Activated CD4-positive, alpha-beta T cell treated with anti-CD3 and anti-CD28 coated beads for 36 hours (primary cell): ENCODE data around the gene IL31RA. TPM values are rescaled to one million over a fixed set of nuclear protein-coding genes. Genes with fewer than 3 reads are reported as not detected.
"Not testable (repeated sequence)": the region's sequence is repeated elsewhere in the genome, so short reads cannot be mapped to it uniquely, and the experiment has no call there.

Experiments used
- ATAC-seq: fragments of 200-7000 bp; cut with Tn5 transposase; one replicate; pipeline ENCODE4 v1.10.0; 2021; ENCODE audit warnings: mild to moderate bottlenecking, moderate library complexity
- CTCF ChIA-PET: fragments of 350-600 bp; sonication (Branson Sonifier 250); formaldehyde crosslinking; loops from one replicate; lab custom pipeline; 2021; ENCODE audit warnings: antibody characterized with exemption; lab: Charles Lee
- POLR2A ChIA-PET: fragments of 350-600 bp; sonication (Branson Sonifier 250); formaldehyde crosslinking; loops from one replicate; lab custom pipeline; 2021; ENCODE audit warnings: antibody characterized with exemption, inconsistent platforms; lab: Charles Lee
- DNase-seq: peaks from one replicate; pipeline ENCODE4 v3.0.0-alpha.2; 2020
- H3K27ac Mint-ChIP-seq: one replicate; pipeline ENCODE4 v1.8.0; 2021; ENCODE audit warnings: mixed read lengths
- H3K27me3 Mint-ChIP-seq: one replicate; pipeline ENCODE4 v1.8.0; 2021; ENCODE audit warnings: mixed read lengths
- H3K36me3 Mint-ChIP-seq: one replicate; pipeline ENCODE4 v1.8.0; 2021; ENCODE audit warnings: low read depth, mixed read lengths
- H3K4me1 Mint-ChIP-seq: one replicate; pipeline ENCODE4 v1.8.0; 2021; ENCODE audit warnings: mixed read lengths
- H3K4me3 Mint-ChIP-seq: one replicate; pipeline ENCODE4 v1.8.0; 2021; ENCODE audit warnings: mild to moderate bottlenecking, moderate library complexity, mixed read lengths
- H3K9me3 Mint-ChIP-seq: one replicate; pipeline ENCODE4 v1.8.0; 2021; ENCODE audit warnings: low read depth, mixed read lengths
- intact Hi-C, 2 experiments: fragments of 100-400 bp; cut with DNase I in 1 of 2; cut with micrococcal nuclease in 1 of 2; formaldehyde crosslinking; loops; one replicate each; pipeline versions ENCODE4 v1.14.2 to v1.15.1; 2022 to 2024; cut with DNase I, micrococcal nuclease
- total RNA-seq, 2 experiments: library from RNA; stranded (reverse); gene quantifications; one replicate each; pipeline ENCODE4 v1.2.3, GENCODE V29; 2021

IL31RA gene
- total RNA-seq, 2 experiments from 2014 or later = not detected

- ATAC-seq = no peak
- H3K27me3 Mint-ChIP-seq = no peaks in the 10 kb centered on the region
- no peak overlapping the region for H3K4me3 Mint-ChIP-seq
- peak overlapping the region; percentile 14 for H3K27ac Mint-ChIP-seq
- ChIA-PET CTCF (interaction anchor here (0.5 to 6.8 kb wide), 19 partner anchors 9 to 332 kb away, joined by 3 to 97 read pairs (median 5); no protein-coding TSS in a partner anchor), POLR2A (interaction anchor here (0.7 kb wide), 1 partner anchor 334 kb away, joined by 3 read pairs; no protein-coding TSS in a partner anchor)
- peaks cover 13% of the 10 kb centered on the region for H3K4me1 Mint-ChIP-seq
- no peaks in the 10 kb centered on the region for H3K9me3 Mint-ChIP-seq
- intact Hi-C loops = loop anchor here (5.0 kb wide), 2 partner anchors 327 to 902 kb away; no protein-coding TSS in a partner anchor
- H3K36me3 Mint-ChIP-seq = peaks cover 20% of the 10 kb centered on the region
- DNase-seq = no peak
These were observed 84.2 kb downstream of the IL31RA start for GRCh38 chr5:55935371-55935770.

- H3K36me3 Mint-ChIP-seq = peaks cover 25% of the 10 kb centered on the region
- H3K4me1 Mint-ChIP-seq = peaks cover 16% of the 10 kb centered on the region
- DNase-seq = peak; percentile 91
- intact Hi-C loops = loop anchor here (1.0 to 5.0 kb wide), 5 partner anchors 27 to 901 kb away; no protein-coding TSS in a partner anchor
- peak; percentile 81 for ATAC-seq
- no peak overlapping the region for H3K4me3 Mint-ChIP-seq
- ChIA-PET CTCF (interaction anchor here (0.6 to 6.8 kb wide), 44 partner anchors 8 to 991 kb away, joined by 3 to 97 read pairs (median 4); no protein-coding TSS in a partner anchor), POLR2A (interaction anchor here (0.5 kb wide), 1 partner anchor 52 kb away, joined by 7 read pairs; no protein-coding TSS in a partner anchor)
- no peaks in the 10 kb centered on the region for H3K9me3 Mint-ChIP-seq
- no peak overlapping the region for H3K27ac Mint-ChIP-seq
- H3K27me3 Mint-ChIP-seq = no peaks in the 10 kb centered on the region
These were observed 85.0 kb downstream of the IL31RA start for GRCh38 chr5:55936100-55936693.

GRCh38 chr5:55937598-55937997 lies 86.4 kb downstream of the IL31RA start:
- H3K27me3 Mint-ChIP-seq = not testable (repeated sequence)

GRCh38 chr5:55941154-55941553 lies 90.0 kb downstream of the IL31RA start:
- ChIA-PET POLR2A (interaction anchor here (0.6 kb wide), 1 partner anchor 22 kb away, joined by 10 read pairs; no protein-coding TSS in a partner anchor), CTCF (interaction anchor here (1.3 to 1.8 kb wide), 2 partner anchors 11 to 260 kb away, joined by 4 to 11 read pairs; no protein-coding TSS in a partner anchor)
- H3K9me3 Mint-ChIP-seq, ATAC-seq, DNase-seq, intact Hi-C loops, H3K4me3 Mint-ChIP-seq, H3K27me3 Mint-ChIP-seq: not testable (repeated sequence)
- Mint-ChIP-seq H3K27ac (peak overlapping the region; percentile 60), H3K36me3 (peaks cover 58% of the 10 kb centered on the region), H3K4me1 (peaks cover 25% of the 10 kb centered on the region)

More at GRCh38 chr5:55937598-55937997, 86.4 kb downstream of the IL31RA start:
- H3K27ac Mint-ChIP-seq = peak overlapping the region; percentile 58
- H3K4me3 Mint-ChIP-seq, ATAC-seq, H3K9me3 Mint-ChIP-seq, DNase-seq: not testable (repeated sequence)
- peaks cover 34% of the 10 kb centered on the region for H3K36me3 Mint-ChIP-seq
- intact Hi-C loops = loop anchor here (2.0 to 5.0 kb wide), 4 partner anchors 25 to 900 kb away; no protein-coding TSS in a partner anchor
- POLR2A ChIA-PET = interaction anchor here (0.6 kb wide), 1 partner anchor 332 kb away, joined by 4 read pairs; no protein-coding TSS in a partner anchor
- CTCF ChIA-PET = interaction anchor here (0.6 to 6.8 kb wide), 23 partner anchors 9 to 901 kb away, joined by 3 to 97 read pairs (median 4); no protein-coding TSS in a partner anchor
- peaks cover 18% of the 10 kb centered on the region for H3K4me1 Mint-ChIP-seq

DNA sequence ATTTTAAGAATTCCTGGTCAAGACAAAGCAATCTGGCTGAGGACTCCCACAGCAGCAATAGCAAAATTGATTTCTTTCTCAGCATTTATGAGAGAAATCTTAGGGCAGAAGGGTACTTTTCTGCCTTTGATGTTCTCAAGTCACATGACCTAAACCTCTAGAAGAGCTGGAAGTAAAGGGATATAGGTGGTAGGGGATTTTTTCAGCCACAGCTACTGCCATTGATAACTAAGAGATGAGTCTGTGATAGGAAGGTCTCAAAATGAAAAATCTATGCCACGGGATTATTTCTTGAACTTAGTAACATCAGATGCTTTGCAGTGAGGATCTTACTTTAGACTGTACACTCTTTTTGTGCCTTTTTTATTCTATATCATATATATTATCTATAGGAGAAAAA lies 108.1 kb downstream of the IL31RA start:
- Mint-ChIP-seq H3K36me3 (peaks cover 55% of the 10 kb centered on the region), H3K4me3 (no peak overlapping the region), H3K27me3 (no peaks in the 10 kb centered on the region)

GRCh38 chr5:55960779-55961178 lies 109.6 kb downstream of the IL31RA start:
- Mint-ChIP-seq H3K9me3 (no peaks in the 10 kb centered on the region), H3K4me1 (peaks cover 23% of the 10 kb centered on the region), H3K36me3 (peaks cover 53% of the 10 kb centered on the region), H3K27me3 (no peaks in the 10 kb centered on the region), H3K4me3 (no peak overlapping the region), H3K27ac (peak overlapping the region; percentile 47)
- CTCF ChIA-PET = interaction anchor here (0.6 kb wide), 1 partner anchor 55 kb away, joined by 3 read pairs; no protein-coding TSS in a partner anchor
- DNase-seq (no peak), ATAC-seq (no peak)
- intact Hi-C loops = no loop called here
- POLR2A ChIA-PET = no interaction called here

More for the DNA sequence above, 108.1 kb downstream of the IL31RA start:
- no peak for DNase-seq
- Mint-ChIP-seq H3K4me1 (peaks cover 18% of the 10 kb centered on the region), H3K27ac (peak overlapping the region; percentile 72), H3K9me3 (no peaks in the 10 kb centered on the region)
- ChIA-PET CTCF (no interaction called here), POLR2A (interaction anchor here (0.7 kb wide), 1 partner anchor 359 kb away, joined by 6 read pairs; no protein-coding TSS in a partner anchor)
- ATAC-seq = peak; percentile 75
- intact Hi-C loops = no loop called here

GRCh38 chr5:55965525-55965924 lies 114.4 kb downstream of the IL31RA start:
- intact Hi-C loops = no loop called here
- Mint-ChIP-seq H3K4me3 (no peak overlapping the region), H3K27me3 (no peaks in the 10 kb centered on the region), H3K36me3 (peaks cover 54% of the 10 kb centered on the region), H3K9me3 (no peaks in the 10 kb centered on the region), H3K4me1 (peaks cover 44% of the 10 kb centered on the region), H3K27ac (no peak overlapping the region)
- POLR2A ChIA-PET = no interaction called here
- DNase-seq = no peak
- ATAC-seq = no peak
- CTCF ChIA-PET = no interaction called here

- DNase-seq = no peak
- Mint-ChIP-seq H3K4me1 (peaks cover 46% of the 10 kb centered on the region), H3K27ac (peak overlapping the region; percentile 72), H3K4me3 (no peak overlapping the region), H3K27me3 (no peaks in the 10 kb centered on the region), H3K9me3 (no peaks in the 10 kb centered on the region), H3K36me3 (peaks cover 53% of the 10 kb centered on the region)
- ChIA-PET POLR2A (no interaction called here), CTCF (no interaction called here)
- ATAC-seq = peak; percentile 89
- intact Hi-C loops = loop anchor here in 1 of 2 experiments (1.0 kb wide), 1 partner anchor 46 kb away; no protein-coding TSS in a partner anchor
These were observed 115.1 kb downstream of the IL31RA start for GRCh38 chr5:55966284-55966683.

DNA sequence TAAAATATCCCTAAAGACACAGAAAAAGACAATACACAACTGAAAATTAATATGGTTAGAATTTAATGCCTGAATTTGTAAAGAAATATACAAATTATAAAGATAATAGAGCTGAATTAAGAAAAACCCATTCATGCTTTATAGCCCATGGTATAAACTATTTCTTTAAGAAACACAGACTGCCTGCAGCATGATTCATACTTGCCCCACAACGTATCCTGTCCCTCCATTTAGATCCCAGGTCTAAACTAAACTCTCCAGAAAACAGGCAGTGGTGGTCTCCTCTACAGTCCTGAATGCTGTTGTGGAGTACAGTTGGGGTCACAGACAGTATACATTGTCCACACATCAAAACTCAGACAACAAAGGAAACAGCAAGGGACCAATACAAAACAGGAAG lies 118.8 kb downstream of the IL31RA start:
- ATAC-seq = no peak
- ChIA-PET CTCF (interaction anchor here (1.6 to 3.7 kb wide), 3 partner anchors 8 to 231 kb away, joined by 5 to 16 read pairs (median 5); no protein-coding TSS in a partner anchor), POLR2A (no interaction called here)
- Mint-ChIP-seq H3K9me3 (no peaks in the 10 kb centered on the region), H3K4me1 (peaks cover 67% of the 10 kb centered on the region), H3K36me3 (peaks cover 61% of the 10 kb centered on the region), H3K27ac (peak overlapping the region; percentile 88), H3K27me3 (no peaks in the 10 kb centered on the region), H3K4me3 (no peak overlapping the region)
- no peak for DNase-seq
- intact Hi-C loops = loop anchor here in 1 of 2 experiments (10.0 kb wide), 1 partner anchor 865 kb away; no protein-coding TSS in a partner anchor
